Lung (tissue), 12 donors: ENCODE measurements around the gene ABCA10. TPM values are rescaled to one million over a fixed set of nuclear protein-coding genes. Genes with fewer than 3 reads are reported as not detected.
A peak's percentile ranks its signal among the peaks of the same experiment; 100 is the strongest.

Experiments
- ATAC-seq: fragments of 200-7000 bp; cut with Tn5 transposase; one replicate; pipeline ENCODE4 v1.9.1; 2020; ENCODE audit warnings: moderate number of reproducible peaks; ENCODE audit not compliant: insufficient read depth, low FRiP score
- DNase-seq, 3 donors: peaks; one replicate each; pipeline ENCODE4 v3.0.0-alpha.2; 2013 to 2017
- H3K27ac ChIP-seq, 2 donors: one replicate each; pipeline ENCODE4 v1.5.1; 2013; ENCODE audit warnings: mild to moderate bottlenecking in 2 of 2, moderate library complexity in 2 of 2, control low read depth in 1 of 2, inconsistent platforms in 1 of 2, low read depth in 1 of 2, low read length in 1 of 2
- H3K27me3 ChIP-seq, 3 donors: one replicate each; pipeline ENCODE4 v1.5.1; 2013; ENCODE audit warnings: low read length in 2 of 3; ENCODE audit not compliant: control insufficient read depth in 3 of 3, insufficient read depth in 3 of 3
- H3K36me3 ChIP-seq, 4 donors: one replicate each; pipeline ENCODE4 v1.5.1; 2013; ENCODE audit warnings: low read length in 4 of 4, mild to moderate bottlenecking in 1 of 4, moderate library complexity in 1 of 4; ENCODE audit not compliant: control insufficient read depth in 4 of 4, insufficient read depth in 4 of 4
- H3K4me1 ChIP-seq, 5 donors: one replicate each; pipeline ENCODE4 v1.5.1; 2013; ENCODE audit warnings: low read length in 5 of 5, mild to moderate bottlenecking in 2 of 5, moderate library complexity in 1 of 5; ENCODE audit not compliant: control insufficient read depth in 5 of 5, insufficient read depth in 5 of 5
- H3K4me3 ChIP-seq: one replicate; pipeline ENCODE4 v1.5.1; 2013; ENCODE audit warnings: mild to moderate bottlenecking, control low read depth, moderate library complexity
- H3K9ac ChIP-seq, 2 donors: one replicate each; pipeline ENCODE4 v1.5.1; 2013; ENCODE audit warnings: low read length in 2 of 2, control low read depth in 1 of 2; ENCODE audit not compliant: insufficient read depth in 1 of 2
- H3K9me3 ChIP-seq, 4 donors: one replicate each; pipeline ENCODE4 v1.5.1; 2013; ENCODE audit warnings: low read length in 3 of 4, mild to moderate bottlenecking in 1 of 4, moderate library complexity in 1 of 4; ENCODE audit not compliant: control insufficient read depth in 4 of 4, insufficient read depth in 3 of 4
- CTCF ChIP-seq: IDR thresholded peaks from 2 replicates; pipeline ENCODE4 v1.5.1; 2012; ENCODE audit warnings: mild to moderate bottlenecking; ENCODE audit errors: control extremely low read depth, extremely low read depth
- WGBS, 2 donors: extraction: QIAGEN DNeasy Blood & Tissue Kit; methylation state at CpG; one replicate each; pipeline ENCODE4 v1.1.7; 2013; 5-methylcytosine and 5-hydroxymethylcytosine counted together
- polyA plus RNA-seq, 2 donors: library from polyadenylated mRNA; stranded (reverse); fragments of 200-250 nt; gene quantifications; one replicate each; pipeline ENCODE4 v1.2.1, GENCODE V29; 2013
- total RNA-seq, 2 donors: library from RNA; depleted of rRNA in 1 of 2; stranded (reverse); fragments of >200 nt in 1 of 2; gene quantifications; one replicate each; pipeline ENCODE4 v1.2.1, GENCODE V29; 2014 to 2021
- donor health status: control.
- donor health status: control.
- donor health status: Bipolar disorder and iron deficiency.
- donor health status: healthy.
- donor health status: DM: yes; HTN: yes; CAD: no.

ABCA10 gene
- total and polyA plus RNA-seq, 4 donors = 0.29 to 26.6 (median 7.2) TPM

- Histone ChIP-seq H3K27me3 (no peaks in the 10 kb centered on the region), H3K4me1 (peaks cover 0 to 14% (median 0%) of the 10 kb centered on the region in 5 donors), H3K27ac (no peak overlapping the region), H3K4me3 (no peak overlapping the region), H3K36me3 (peaks cover 0 to 3% (median 0%) of the 10 kb centered on the region in 4 donors), H3K9ac (peak overlapping the region in 1 of 2 donors; percentile 26), H3K9me3 (peaks cover 0 to 3% (median 1%) of the 10 kb centered on the region in 4 donors)
- peak; percentile 61 for TF ChIP-seq CTCF
- ATAC-seq (peak; percentile 86), DNase-seq (peak; percentile 84 to 90 (median 87))
- 3 to 8% methylated on average over 1 of the region's 1 CpG for WGBS, 2 donors
Measured at GRCh38 chr17:69235338-69236058, 6.9 kb upstream of the ABCA10 start.

GRCh38 chr17:69232650-69233049, 4.0 kb upstream of the ABCA10 start:
- Histone ChIP-seq H3K4me3 (no peak overlapping the region), H3K9ac (no peak overlapping the region), H3K36me3 (no peaks in the 10 kb centered on the region), H3K27ac (no peak overlapping the region), H3K9me3 (peaks cover 0 to 3% (median 1%) of the 10 kb centered on the region in 4 donors), H3K4me1 (peaks cover 0 to 10% (median 0%) of the 10 kb centered on the region in 5 donors), H3K27me3 (no peaks in the 10 kb centered on the region)
- TF ChIP-seq CTCF = no peak
- ATAC-seq (no peak), DNase-seq (no peak)

GRCh38 chr17:69231521-69231920, 2.9 kb upstream of the ABCA10 start:
- DNase-seq = no peak
- no peaks in the 10 kb centered on the region for H3K27me3 ChIP-seq
- TF ChIP-seq CTCF = no peak
- no peak overlapping the region for H3K4me3 ChIP-seq
- no peaks in the 10 kb centered on the region for H3K36me3 ChIP-seq
- H3K27ac ChIP-seq = no peak overlapping the region
- no peak overlapping the region for H3K9ac ChIP-seq
- ATAC-seq = no peak
- peaks cover 0 to 3% (median 1%) of the 10 kb centered on the region in 4 donors for H3K9me3 ChIP-seq
- WGBS, 2 donors = 87 to 95% methylated on average over 1 of the region's 1 CpG
- peaks cover 0 to 10% (median 0%) of the 10 kb centered on the region in 5 donors for H3K4me1 ChIP-seq

GRCh38 chr17:69230939-69231338, 2.3 kb upstream of the ABCA10 start:
- DNase-seq (no peak), ATAC-seq (no peak)
- Histone ChIP-seq H3K4me1 (peaks cover 0 to 10% (median 0%) of the 10 kb centered on the region in 5 donors), H3K36me3 (no peaks in the 10 kb centered on the region), H3K27me3 (no peaks in the 10 kb centered on the region), H3K4me3 (no peak overlapping the region), H3K27ac (no peak overlapping the region), H3K9ac (no peak overlapping the region), H3K9me3 (peaks cover 0 to 3% (median 1%) of the 10 kb centered on the region in 4 donors)
- TF ChIP-seq CTCF = no peak
- WGBS, 2 donors = 91 to 97% methylated on average over 3 of the region's 3 CpGs
